HFFc6 (cell line): ENCODE measurements around the gene RCE1. TPM values are rescaled to one million over a fixed set of nuclear protein-coding genes. Genes with fewer than 3 reads are reported as not detected.

Source experiments
- DNase-seq: peaks from one replicate; pipeline ENCODE4 v3.0.0-alpha.2; 2018
- H3K27ac Mint-ChIP-seq: 2 replicates; pipeline ENCODE4 v1.8.0; 2020; ENCODE audit warnings: mild to moderate bottlenecking, mixed read lengths
- H3K27me3 Mint-ChIP-seq: 2 replicates; pipeline ENCODE4 v1.8.0; 2021; ENCODE audit warnings: mild to moderate bottlenecking, moderate library complexity, mixed read lengths; ENCODE audit not compliant: insufficient read depth
- H3K36me3 Mint-ChIP-seq: 2 replicates; pipeline ENCODE4 v1.8.0; 2021; ENCODE audit warnings: low read depth, mixed read lengths
- H3K4me1 Mint-ChIP-seq: 2 replicates; pipeline ENCODE4 v1.8.0; 2020; ENCODE audit warnings: low read depth, mixed read lengths
- H3K4me3 Mint-ChIP-seq: 2 replicates; pipeline ENCODE4 v1.8.0; 2020; ENCODE audit warnings: mild to moderate bottlenecking, moderate library complexity, mixed read lengths
- H3K9me3 Mint-ChIP-seq: 2 replicates; pipeline ENCODE4 v1.8.0; 2020; ENCODE audit warnings: mild to moderate bottlenecking, mixed read lengths
- total RNA-seq, 6 experiments: library from RNA; stranded (reverse); fragmentation: NEBNext Ultra II Directional; extraction: Animal tissue kit (Norgen Biotek cat#: 25700); gene quantifications; 2 replicates in 1 of 6; 3 replicates in 5 of 6; pipeline ENCODE4 v1.2.3, GENCODE V29; 2021
- TF ChIP-seq, protein P1 (sequence below): fragments of 200-600 bp; sonication (generic); IDR thresholded peaks from 2 replicates; pipeline ENCODE4 v1.5.0; 2021; ENCODE audit warnings: antibody characterized with exemption, mild to moderate bottlenecking

Gene RCE1
- total RNA-seq, 6 experiments from 2014 or later: 13.7 to 18.5 (median 16.3) TPM

- no peak overlapping the region for H3K4me3 Mint-ChIP-seq
- no peak overlapping the region for H3K27ac Mint-ChIP-seq
- H3K9me3 Mint-ChIP-seq: no peaks in the 10 kb centered on the region
- H3K27me3 Mint-ChIP-seq: peaks cover 3% of the 10 kb centered on the region; the same call in 1 of the 2 replicates
- TF ChIP-seq, protein P1, sequence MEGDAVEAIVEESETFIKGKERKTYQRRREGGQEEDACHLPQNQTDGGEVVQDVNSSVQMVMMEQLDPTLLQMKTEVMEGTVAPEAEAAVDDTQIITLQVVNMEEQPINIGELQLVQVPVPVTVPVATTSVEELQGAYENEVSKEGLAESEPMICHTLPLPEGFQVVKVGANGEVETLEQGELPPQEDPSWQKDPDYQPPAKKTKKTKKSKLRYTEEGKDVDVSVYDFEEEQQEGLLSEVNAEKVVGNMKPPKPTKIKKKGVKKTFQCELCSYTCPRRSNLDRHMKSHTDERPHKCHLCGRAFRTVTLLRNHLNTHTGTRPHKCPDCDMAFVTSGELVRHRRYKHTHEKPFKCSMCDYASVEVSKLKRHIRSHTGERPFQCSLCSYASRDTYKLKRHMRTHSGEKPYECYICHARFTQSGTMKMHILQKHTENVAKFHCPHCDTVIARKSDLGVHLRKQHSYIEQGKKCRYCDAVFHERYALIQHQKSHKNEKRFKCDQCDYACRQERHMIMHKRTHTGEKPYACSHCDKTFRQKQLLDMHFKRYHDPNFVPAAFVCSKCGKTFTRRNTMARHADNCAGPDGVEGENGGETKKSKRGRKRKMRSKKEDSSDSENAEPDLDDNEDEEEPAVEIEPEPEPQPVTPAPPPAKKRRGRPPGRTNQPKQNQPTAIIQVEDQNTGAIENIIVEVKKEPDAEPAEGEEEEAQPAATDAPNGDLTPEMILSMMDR: no peak
- peaks cover 4% of the 10 kb centered on the region; the same call in 1 of the 2 replicates for H3K36me3 Mint-ChIP-seq
- DNase-seq: no peak
- no peaks in the 10 kb centered on the region for H3K4me1 Mint-ChIP-seq
These were observed 20.3 kb downstream of the RCE1 start for GRCh38 chr11:66863428-66864125.

- TF ChIP-seq, protein P1: no peak
- Mint-ChIP-seq H3K4me3 (no peak overlapping the region), H3K36me3 (peaks cover 4% of the 10 kb centered on the region; the same call in 1 of the 2 replicates), H3K27me3 (peaks cover 3% of the 10 kb centered on the region; the same call in 1 of the 2 replicates), H3K27ac (no peak overlapping the region), H3K9me3 (no peaks in the 10 kb centered on the region), H3K4me1 (no peaks in the 10 kb centered on the region)
- no peak for DNase-seq
These were observed 21.1 kb downstream of the RCE1 start for GRCh38 chr11:66864172-66864901.

- no peaks in the 10 kb centered on the region for H3K4me1 Mint-ChIP-seq
These were observed 21.9 kb downstream of the RCE1 start for GRCh38 chr11:66864924-66865697.

DNA sequence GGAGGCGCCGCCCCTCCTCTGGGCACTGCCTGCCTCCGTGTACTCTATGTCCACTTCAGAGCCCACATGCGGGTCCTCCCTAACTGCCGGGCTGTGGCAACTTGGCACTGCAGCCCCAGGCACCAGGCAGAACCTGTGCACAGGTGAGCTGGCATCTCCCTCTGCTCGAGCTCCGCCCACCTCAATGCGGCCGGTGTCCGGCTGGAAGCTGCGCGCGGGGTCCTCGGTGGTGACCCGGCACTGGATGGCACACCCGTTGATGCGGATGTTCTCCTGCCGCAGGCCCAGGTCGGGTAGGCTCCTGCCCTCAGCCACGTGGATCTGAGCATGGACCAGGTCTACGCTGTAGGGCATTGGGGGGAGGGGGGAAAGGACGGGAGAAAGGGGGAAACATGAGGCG, 22.8 kb downstream of the RCE1 start:
- Mint-ChIP-seq H3K27me3 (peaks cover 6% of the 10 kb centered on the region), H3K36me3 (peaks cover 4% of the 10 kb centered on the region; the same call in 1 of the 2 replicates), H3K9me3 (no peaks in the 10 kb centered on the region), H3K4me3 (no peak overlapping the region), H3K27ac (no peak overlapping the region), H3K4me1 (no peaks in the 10 kb centered on the region)
- DNase-seq: no peak
- TF ChIP-seq, protein P1: no peak

More at GRCh38 chr11:66864924-66865697, 21.9 kb downstream of the RCE1 start:
- Mint-ChIP-seq H3K27me3 (peaks cover 6% of the 10 kb centered on the region), H3K9me3 (no peaks in the 10 kb centered on the region), H3K4me3 (no peak overlapping the region), H3K36me3 (peaks cover 4% of the 10 kb centered on the region; the same call in 1 of the 2 replicates), H3K27ac (no peak overlapping the region)
- TF ChIP-seq, protein P1: no peak; the same call in 1 of the 2 replicates
- DNase-seq: no peak

DNA sequence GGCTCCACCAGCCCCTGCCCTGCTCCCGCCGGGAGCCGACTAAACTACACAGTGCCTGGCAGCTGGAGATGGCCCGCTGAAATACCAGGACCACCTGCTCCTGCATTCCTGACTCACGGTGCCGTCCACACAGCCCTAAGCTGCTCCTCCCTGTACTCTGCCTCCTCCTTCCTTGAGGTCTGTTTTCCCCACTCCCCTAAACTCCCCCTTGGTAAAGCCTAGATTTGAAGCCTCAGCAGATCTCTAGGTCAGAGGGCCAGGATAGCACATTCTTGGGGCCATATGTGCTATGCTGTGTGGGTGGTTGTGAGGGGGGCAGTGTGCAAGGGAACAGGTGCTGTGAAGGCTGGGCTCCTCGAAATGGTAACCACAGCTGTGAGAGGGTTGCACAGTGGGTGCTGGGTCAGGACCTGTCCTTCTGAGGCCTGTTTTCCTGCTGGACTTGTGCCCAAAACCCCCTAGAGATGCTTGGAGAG, 23.3 kb downstream of the RCE1 start:
- Mint-ChIP-seq H3K27ac (no peak overlapping the region), H3K9me3 (no peaks in the 10 kb centered on the region), H3K36me3 (peaks cover 4% of the 10 kb centered on the region; the same call in 1 of the 2 replicates), H3K27me3 (peaks cover 6% of the 10 kb centered on the region), H3K4me1 (no peaks in the 10 kb centered on the region), H3K4me3 (no peak overlapping the region)
- TF ChIP-seq, protein P1: no peak
- no peak for DNase-seq
